GM18505 (cell line): ENCODE results near the gene NACA.
"Not testable (repeated sequence)": the region's sequence is repeated elsewhere in the genome, so short reads cannot be mapped to it uniquely, and the experiment has no call there.

Experiments
- ATAC-seq: cut with Tn5 transposase; IDR thresholded peaks from one replicate; pipeline ENCODE4 v1.9.1; 2021; ENCODE audit not compliant: unreplicated experiment
- POLR2A ChIP-seq: IDR thresholded peaks from 4 replicates; pipeline ENCODE4 v1.6.1; 2011; ENCODE audit warnings: borderline replicate concordance; ENCODE audit not compliant: insufficient read depth, insufficient read length; ENCODE audit errors: extremely low read depth

Gene NACA

DNA sequence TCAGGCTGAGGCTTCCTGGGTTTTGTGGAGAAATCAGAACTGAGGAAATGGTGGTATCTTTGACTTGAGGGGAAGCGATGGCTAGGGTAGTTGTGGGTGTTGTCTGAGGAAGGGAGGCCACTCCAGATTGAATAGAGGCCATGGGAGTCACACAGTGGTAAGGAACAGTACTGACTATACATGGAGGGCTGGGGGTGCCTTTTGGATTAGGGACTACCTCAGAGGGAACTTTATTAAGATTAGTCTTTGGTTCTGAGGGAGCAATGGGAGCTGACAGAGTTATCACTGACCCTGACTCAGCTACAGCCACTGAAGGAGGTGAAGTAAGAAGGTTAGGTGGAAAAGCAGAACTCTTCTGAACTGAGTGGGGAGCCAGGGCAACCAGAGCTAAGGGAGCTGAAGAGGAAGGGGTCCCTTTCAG, 4.4 kb downstream of the NACA start:
- ATAC-seq: no peak

DNA sequence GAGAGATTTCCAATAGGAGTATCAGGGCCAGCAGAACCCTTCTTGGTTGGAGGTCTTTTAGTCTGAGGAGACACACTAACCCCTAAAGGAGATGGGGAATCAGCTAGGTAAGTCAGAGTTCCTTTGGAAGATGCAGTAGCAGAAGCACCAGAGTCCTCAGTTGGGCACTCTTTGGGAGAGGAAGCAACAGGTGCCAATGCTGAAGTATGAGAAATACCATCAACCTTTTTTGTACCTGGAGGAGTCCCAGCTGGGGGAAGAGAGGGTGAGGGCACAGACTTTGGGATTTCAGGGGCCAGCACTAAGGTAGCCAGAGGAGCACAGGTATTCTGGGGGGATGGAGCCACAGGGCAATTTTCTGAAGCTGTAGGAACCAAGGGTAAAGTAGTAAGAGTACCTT, 6.0 kb downstream of the NACA start:
- ATAC-seq: no peak
- TF ChIP-seq POLR2A: no peak

More for the DNA sequence above, 4.4 kb downstream of the NACA start:
- no peak for TF ChIP-seq POLR2A

DNA sequence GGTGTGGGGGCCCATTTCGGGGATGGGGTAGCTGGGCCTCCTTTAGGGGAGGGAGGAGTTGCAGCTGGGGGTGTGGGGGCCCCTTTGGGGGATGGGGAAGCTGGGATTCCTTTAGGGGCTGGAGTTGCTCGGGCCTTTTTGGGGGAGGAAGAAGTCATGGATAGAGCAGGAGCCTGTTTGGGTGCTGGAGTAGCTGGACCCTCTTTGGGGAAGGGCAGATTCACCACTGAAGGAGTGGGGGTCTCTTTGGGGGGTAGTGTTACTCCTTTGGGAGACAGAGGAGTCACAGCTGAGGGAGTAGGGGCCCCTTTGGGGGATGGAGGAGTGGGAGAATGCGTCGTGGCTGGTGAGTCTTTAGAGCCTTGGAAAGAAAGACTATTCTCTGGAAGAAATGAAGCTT, 6.5 kb downstream of the NACA start:
- no peak for ATAC-seq
- no peak for TF ChIP-seq POLR2A

- ATAC-seq: no peak
- no peak for TF ChIP-seq POLR2A
These were observed 7.0 kb downstream of the NACA start for GRCh38 chr12:56718149-56718548.

- no peak for ATAC-seq
These were observed 7.9 kb downstream of the NACA start for GRCh38 chr12:56716933-56717880.

DNA sequence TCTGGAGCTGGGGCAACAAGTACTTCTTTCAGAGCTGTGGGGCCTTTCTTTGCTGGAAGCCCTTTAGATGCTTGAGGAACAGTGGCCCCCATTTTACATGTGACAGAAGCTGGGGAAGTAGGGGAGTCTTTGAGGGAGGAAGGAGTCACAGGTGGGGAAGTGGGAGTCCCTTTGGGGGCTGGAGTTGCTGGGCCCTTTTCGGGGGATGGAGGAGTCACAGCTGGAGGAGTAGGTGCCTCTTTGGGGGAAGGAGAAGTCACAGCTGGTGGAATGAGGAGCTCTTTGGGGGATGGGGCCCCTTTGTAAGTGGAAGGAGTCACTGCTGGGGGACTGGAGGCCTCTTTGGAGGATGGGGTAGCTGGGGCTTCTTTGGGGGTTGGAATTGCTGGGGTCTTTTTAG, 8.6 kb downstream of the NACA start:
- TF ChIP-seq POLR2A: no peak
- no peak for ATAC-seq

More at GRCh38 chr12:56716933-56717880, 7.9 kb downstream of the NACA start:
- no peak for TF ChIP-seq POLR2A

- TF ChIP-seq POLR2A: no peak
- no peak for ATAC-seq
These were observed 9.3 kb downstream of the NACA start for GRCh38 chr12:56715798-56716197.

DNA sequence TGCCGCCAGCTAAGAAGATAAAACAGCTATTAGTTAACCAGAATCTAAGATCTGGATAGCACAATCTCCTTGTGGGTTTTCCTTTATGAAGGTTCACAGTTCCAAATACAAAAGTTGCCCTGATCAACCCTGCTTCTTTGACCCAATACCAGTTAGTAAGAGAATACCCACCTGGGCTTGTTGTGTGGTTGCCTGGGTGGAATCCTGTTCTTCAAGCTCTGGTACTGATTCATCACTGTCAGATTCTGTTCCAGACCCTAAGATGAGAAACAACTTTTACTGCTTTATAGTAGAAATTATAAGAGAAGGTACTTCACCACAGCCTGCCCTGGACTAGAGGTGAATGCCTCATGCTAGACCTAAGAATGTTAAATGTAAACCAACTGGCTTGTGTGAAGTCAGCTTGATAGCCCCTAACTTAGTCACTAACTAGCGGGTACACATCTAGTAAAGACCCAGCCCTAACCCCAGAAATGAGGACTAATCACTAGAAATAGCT, 10.6 kb downstream of the NACA start:
- TF ChIP-seq POLR2A: no peak
- no peak for ATAC-seq

DNA sequence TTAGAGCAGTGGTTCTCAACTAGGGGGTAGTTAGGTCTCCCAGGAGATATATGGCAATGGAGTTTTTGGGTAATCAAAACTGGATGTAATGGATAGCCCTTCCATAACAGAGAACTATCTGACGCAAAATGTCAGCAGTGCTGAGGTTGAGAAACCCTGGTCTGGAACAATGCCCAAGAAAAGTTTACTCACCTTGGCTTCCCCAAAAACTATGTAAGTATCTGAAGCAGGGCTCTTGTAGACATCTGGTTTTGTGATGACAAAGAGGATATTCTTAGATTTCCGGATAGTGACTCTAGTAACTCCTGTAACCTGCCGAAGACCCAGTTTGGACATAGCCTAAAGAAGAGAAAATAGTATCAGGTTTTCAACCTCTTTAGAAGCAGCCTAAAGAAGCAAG, 11.8 kb downstream of the NACA start:
- no peak for TF ChIP-seq POLR2A
- no peak for ATAC-seq

DNA sequence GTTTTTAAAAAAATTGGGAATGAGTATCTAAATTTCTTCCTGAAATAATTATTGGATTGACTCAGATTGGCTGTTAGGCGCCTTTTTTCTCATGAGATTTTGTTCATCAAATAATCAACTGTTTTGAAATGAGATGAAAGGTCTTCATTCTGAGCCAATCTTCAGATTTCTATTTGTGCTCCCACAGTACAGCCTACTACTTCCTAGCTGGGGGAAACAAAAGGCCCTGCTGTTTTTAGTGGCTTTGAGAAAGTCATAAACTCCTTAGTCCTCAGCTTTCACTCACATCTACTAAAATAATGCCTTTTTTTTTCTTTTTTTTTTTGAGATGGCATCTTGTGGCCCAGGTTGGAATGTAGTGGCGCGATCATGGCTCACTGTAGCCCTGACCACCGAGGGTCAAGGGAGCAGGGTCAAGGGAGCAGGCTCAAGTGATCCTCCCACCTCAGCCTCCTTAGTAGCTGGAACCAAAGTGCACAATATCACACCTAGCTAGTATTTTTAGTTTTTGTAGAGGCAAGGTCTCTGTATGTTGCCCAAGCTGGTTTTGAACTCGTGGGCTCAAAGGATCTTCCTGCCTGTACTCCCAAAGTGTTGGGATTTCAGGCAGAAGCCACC, 15.2 kb downstream of the NACA start:
- ATAC-seq: no peak
- TF ChIP-seq POLR2A: no peak

DNA sequence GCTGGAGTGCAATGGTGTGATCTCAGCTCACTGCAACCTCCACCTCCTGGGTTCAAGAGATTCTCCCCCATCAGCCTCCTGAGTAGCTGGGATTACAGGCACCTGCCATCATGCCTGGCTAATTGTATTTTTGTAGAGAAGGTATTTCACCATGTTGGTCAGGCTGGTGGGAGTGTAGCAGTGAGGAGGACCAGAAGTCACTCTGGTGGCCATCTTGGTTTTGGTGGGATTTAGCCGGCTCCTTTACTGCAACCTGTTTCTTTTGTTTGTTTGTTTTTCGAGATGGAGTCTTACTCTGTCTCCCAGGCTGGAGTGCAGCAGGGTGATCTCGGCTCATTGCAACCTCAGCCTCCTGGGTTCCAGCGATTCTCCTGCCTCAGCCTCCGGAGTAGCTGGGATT, 20.6 kb downstream of the NACA start:
- not testable (repeated sequence) for ATAC-seq

- TF ChIP-seq POLR2A: no peak
- no peak for ATAC-seq
These were observed 26.0 kb downstream of the NACA start for GRCh38 chr12:56699020-56699661.

GRCh38 chr12:56695327-56696101, 29.6 kb downstream of the NACA start:
- no peak for ATAC-seq

GRCh38 chr12:56694161-56694560, 30.9 kb downstream of the NACA start:
- ATAC-seq: no peak
- TF ChIP-seq POLR2A: no peak

More at GRCh38 chr12:56695327-56696101, 29.6 kb downstream of the NACA start:
- no peak for TF ChIP-seq POLR2A

- no peak for TF ChIP-seq POLR2A
- ATAC-seq: no peak
These were observed 36.3 kb downstream of the NACA start for GRCh38 chr12:56688846-56689109.
